Tibial nerve (tissue), 3 donors: Measurements from ENCODE around the gene RAB3GAP2.

Experiments
- POLR2A ChIP-seq, 2 donors: fragments of 450-650 bp; IDR thresholded peaks; one replicate each; pipeline ENCODE4 v1.6.1; 2017; ENCODE audit warnings: antibody characterized with exemption in 2 of 2, mild to moderate bottlenecking in 2 of 2, moderate library complexity in 2 of 2
- TF ChIP-seq, protein P1 (sequence below), 5 experiments: fragments of 200-600 bp in 3 of 5; fragments of 450-650 bp in 2 of 5; sonication (generic) in 3 of 5; IDR thresholded peaks; one replicate each; pipeline ENCODE4 v1.5.1; 2016 to 2019; ENCODE audit warnings: antibody characterized with exemption in 5 of 5, mild to moderate bottlenecking in 3 of 5, moderate library complexity in 2 of 5

DNA sequence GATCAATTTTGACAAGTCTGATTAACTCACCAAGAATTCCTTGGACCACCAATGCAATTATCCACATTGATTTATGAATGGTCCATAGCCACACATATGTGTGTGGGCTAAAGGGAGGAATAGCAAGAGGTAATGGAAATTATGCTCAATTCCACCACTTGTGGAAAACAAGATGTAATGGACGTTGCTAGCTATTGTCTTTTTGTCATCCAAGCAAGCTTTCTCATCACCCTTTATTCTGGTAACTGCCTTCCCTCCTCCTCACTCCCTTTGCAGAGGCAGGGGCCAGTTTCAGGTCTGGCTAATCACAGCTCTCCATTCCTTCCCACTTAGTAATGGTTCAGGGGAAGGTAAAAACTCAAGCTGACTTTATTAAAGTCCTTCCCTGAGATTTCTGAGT is 24.7 kb upstream of the RAB3GAP2 start:
- TF ChIP-seq, protein P1, sequence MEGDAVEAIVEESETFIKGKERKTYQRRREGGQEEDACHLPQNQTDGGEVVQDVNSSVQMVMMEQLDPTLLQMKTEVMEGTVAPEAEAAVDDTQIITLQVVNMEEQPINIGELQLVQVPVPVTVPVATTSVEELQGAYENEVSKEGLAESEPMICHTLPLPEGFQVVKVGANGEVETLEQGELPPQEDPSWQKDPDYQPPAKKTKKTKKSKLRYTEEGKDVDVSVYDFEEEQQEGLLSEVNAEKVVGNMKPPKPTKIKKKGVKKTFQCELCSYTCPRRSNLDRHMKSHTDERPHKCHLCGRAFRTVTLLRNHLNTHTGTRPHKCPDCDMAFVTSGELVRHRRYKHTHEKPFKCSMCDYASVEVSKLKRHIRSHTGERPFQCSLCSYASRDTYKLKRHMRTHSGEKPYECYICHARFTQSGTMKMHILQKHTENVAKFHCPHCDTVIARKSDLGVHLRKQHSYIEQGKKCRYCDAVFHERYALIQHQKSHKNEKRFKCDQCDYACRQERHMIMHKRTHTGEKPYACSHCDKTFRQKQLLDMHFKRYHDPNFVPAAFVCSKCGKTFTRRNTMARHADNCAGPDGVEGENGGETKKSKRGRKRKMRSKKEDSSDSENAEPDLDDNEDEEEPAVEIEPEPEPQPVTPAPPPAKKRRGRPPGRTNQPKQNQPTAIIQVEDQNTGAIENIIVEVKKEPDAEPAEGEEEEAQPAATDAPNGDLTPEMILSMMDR (IDR thresholded peaks at IDR 0.05), result no peak
- no peak for TF ChIP-seq POLR2A (IDR thresholded peaks at IDR 0.05)
